H1 (cell line): ENCODE results near the gene LTBP1. TPM values are rescaled to one million over a fixed set of nuclear protein-coding genes. Genes with fewer than 3 reads are reported as not detected.

Source experiments
- CTCF ChIA-PET: fragments of 300-600 bp; sonication (Branson Sonifier 250); formaldehyde crosslinking; loops from one replicate; lab custom pipeline; 2021; ENCODE audit not compliant: partially characterized antibody; lab: Charles Lee
- POLR2A ChIA-PET: fragments of 300-600 bp; sonication (Branson Sonifier 250); formaldehyde crosslinking; loops from one replicate; lab custom pipeline; 2021; ENCODE audit warnings: inconsistent platforms; ENCODE audit not compliant: partially characterized antibody; lab: Charles Lee
- DNase-seq, 2 experiments: peaks; one replicate each; pipeline versions ENCODE4 v3.0.0 to v3.0.0-alpha.2; 2010 to 2022; ENCODE audit warnings: low spot score in 2 of 2, low read depth in 1 of 2, mixed read lengths in 1 of 2
- FAIRE-seq: peaks from 2 replicates; lab custom pipeline; 2011; peaks lifted over from hg19 to GRCh38; lab: Jason Lieb, UNC
- H2AFZ ChIP-seq: 2 replicates; pipeline ENCODE4 v1.8.1; 2012; ENCODE audit warnings: low read length, inconsistent platforms
- H2AK5ac ChIP-seq: 2 replicates; pipeline ENCODE4 v1.6.1; 2013; ENCODE audit warnings: low read depth, low read length
- H2BK120ac ChIP-seq: replicated peaks from 2 replicates; pipeline ENCODE3; 2013; ENCODE audit warnings: low read depth, low read length, inconsistent platforms
- H2BK12ac ChIP-seq: 2 replicates; pipeline ENCODE4 v1.6.1; 2013; ENCODE audit warnings: low read depth, low read length
- H2BK15ac ChIP-seq: 2 replicates; pipeline ENCODE4 v1.6.1; 2013; ENCODE audit warnings: low read length
- H2BK20ac ChIP-seq: 2 replicates; pipeline ENCODE4 v1.6.1; 2013; ENCODE audit warnings: low read length
- H2BK5ac ChIP-seq: 2 replicates; pipeline ENCODE4 v1.6.1; 2013; ENCODE audit warnings: low read depth, low read length
- H3K14ac ChIP-seq: 2 replicates; pipeline ENCODE4 v1.6.1; 2013; ENCODE audit warnings: inconsistent platforms; ENCODE audit not compliant: insufficient read length
- H3K18ac ChIP-seq: 2 replicates; pipeline ENCODE4 v1.6.1; 2013; ENCODE audit warnings: low read length; ENCODE audit errors: extremely low read depth
- H3K23ac ChIP-seq: 2 replicates; pipeline ENCODE4 v1.6.1; 2013; ENCODE audit warnings: inconsistent platforms; ENCODE audit not compliant: insufficient read length
- H3K23me2 ChIP-seq: 2 replicates; pipeline ENCODE4 v1.6.1; 2013; ENCODE audit warnings: low read depth, low read length
- H3K27ac ChIP-seq: 2 replicates; pipeline ENCODE4 v1.6.1; 2011; ENCODE audit warnings: low read depth, low read length, inconsistent platforms
- H3K27me3 ChIP-seq, 4 experiments: replicated peaks in 1 of 4; 1 replicate in 1 of 4; 2 replicates in 3 of 4; pipeline versions ENCODE4 v1.6.1 to v1.8.1; 2011 to 2013; ENCODE audit warnings: low read length in 3 of 4, mild to moderate bottlenecking in 3 of 4, inconsistent platforms in 2 of 4, mixed read lengths in 2 of 4, moderate library complexity in 1 of 4; ENCODE audit not compliant: control insufficient read depth in 3 of 4, insufficient read depth in 3 of 4; ENCODE audit errors: extremely low read depth in 1 of 4
- H3K36me3 ChIP-seq, 4 experiments: 2 replicates each; pipeline versions ENCODE4 v1.6.1 to v1.8.1; 2011 to 2013; ENCODE audit warnings: mild to moderate bottlenecking in 4 of 4, low read length in 3 of 4, moderate library complexity in 2 of 4, control low read depth in 1 of 4, inconsistent platforms in 1 of 4; ENCODE audit not compliant: insufficient read depth in 4 of 4, control insufficient read depth in 2 of 4
- H3K4ac ChIP-seq: replicated peaks from 2 replicates; pipeline ENCODE3; 2013; ENCODE audit warnings: low read length, low read depth, mixed read lengths, inconsistent platforms; ENCODE audit not compliant: insufficient read length
- H3K4me1 ChIP-seq, 4 experiments: replicated peaks in 1 of 4; 1 replicate in 1 of 4; 2 replicates in 3 of 4; pipeline versions ENCODE4 v1.6.1 to v1.8.1; 2011 to 2013; ENCODE audit warnings: low read length in 3 of 4, inconsistent platforms in 2 of 4, mixed read lengths in 1 of 4; ENCODE audit not compliant: insufficient read depth in 4 of 4, control insufficient read depth in 3 of 4
- H3K4me2 ChIP-seq, 2 experiments: 2 replicates each; pipeline versions ENCODE4 v1.6.1 to v1.8.1; 2011 to 2013; ENCODE audit warnings: low read depth in 2 of 2, low read length in 2 of 2, control low read depth in 1 of 2, inconsistent platforms in 1 of 2, mild to moderate bottlenecking in 1 of 2; ENCODE audit not compliant: insufficient read depth in 1 of 2
- H3K4me3 ChIP-seq, 4 experiments: fragments of 200-600, 300-600 bp in 1 of 4; sonication (generic), shearing (Covaris generic), sonication (Bioruptor Twin) in 1 of 4; 2 replicates each; pipeline versions ENCODE4 v1.5.1 to v1.8.1; 2011 to 2016; ENCODE audit warnings: low read length in 4 of 4, low read depth in 3 of 4, control low read depth in 2 of 4, inconsistent platforms in 2 of 4, mild to moderate bottlenecking in 2 of 4, mixed read lengths in 1 of 4, moderate library complexity in 1 of 4; ENCODE audit not compliant: insufficient read depth in 2 of 4; ENCODE audit errors: extremely low read depth in 1 of 4
- H3K56ac ChIP-seq: replicated peaks from 2 replicates; pipeline ENCODE3; 2013; ENCODE audit warnings: low read depth, mild to moderate bottlenecking, mixed read lengths, low read length, inconsistent platforms; ENCODE audit not compliant: insufficient read length
- H3K79me1 ChIP-seq: 2 replicates; pipeline ENCODE4 v1.6.1; 2013; ENCODE audit warnings: low read depth, low read length, control low read depth
- H3K79me2 ChIP-seq, 2 experiments: 2 replicates each; pipeline versions ENCODE4 v1.6.1 to v1.8.1; 2012 to 2013; ENCODE audit warnings: low read length in 2 of 2, mild to moderate bottlenecking in 2 of 2, inconsistent platforms in 1 of 2; ENCODE audit not compliant: insufficient read depth in 2 of 2, control insufficient read depth in 1 of 2
- H3K9ac ChIP-seq, 4 experiments: replicated peaks in 1 of 4; 1 replicate in 1 of 4; 2 replicates in 3 of 4; pipeline versions ENCODE4 v1.6.1 to v1.8.1; 2011 to 2013; ENCODE audit warnings: low read depth in 3 of 4, low read length in 3 of 4, control low read depth in 2 of 4, mild to moderate bottlenecking in 2 of 4, moderate library complexity in 2 of 4, inconsistent platforms in 1 of 4; ENCODE audit errors: extremely low read depth in 1 of 4
- H3K9me3 ChIP-seq, 2 experiments: 2 replicates each; pipeline versions ENCODE4 v1.6.1 to v1.8.1; 2012 to 2013; ENCODE audit warnings: mild to moderate bottlenecking in 2 of 2, moderate library complexity in 2 of 2, control low read depth in 1 of 2, inconsistent platforms in 1 of 2, low read depth in 1 of 2, low read length in 1 of 2, mixed read lengths in 1 of 2; ENCODE audit not compliant: insufficient read depth in 2 of 2
- H4K20me1 ChIP-seq, 2 experiments: replicated peaks in 1 of 2; 2 replicates each; pipeline versions ENCODE3 to v1.8.1; 2011 to 2013; ENCODE audit warnings: inconsistent platforms in 2 of 2, low read length in 2 of 2, mild to moderate bottlenecking in 1 of 2; ENCODE audit not compliant: insufficient read depth in 2 of 2, control insufficient read depth in 1 of 2
- H4K5ac ChIP-seq: 2 replicates; pipeline ENCODE4 v1.6.1; 2013; ENCODE audit warnings: low read length, low read depth, mixed read lengths, inconsistent platforms; ENCODE audit not compliant: insufficient read length
- H4K8ac ChIP-seq: 2 replicates; pipeline ENCODE4 v1.8.0; 2013; ENCODE audit warnings: mild to moderate bottlenecking, moderate library complexity, low read length, inconsistent platforms; ENCODE audit not compliant: insufficient read depth; ENCODE audit errors: extremely low read depth
- H4K91ac ChIP-seq: replicated peaks from 2 replicates; pipeline ENCODE3; 2013; ENCODE audit warnings: low read length, mixed read lengths, inconsistent platforms; ENCODE audit not compliant: insufficient read length
- ASH2L ChIP-seq: fragments of 200-600, 300-600 bp; sonication (generic); IDR thresholded peaks from one replicate; pipeline ENCODE4 v1.7.1; 2017; ENCODE audit warnings: low read length
- BACH1 ChIP-seq: IDR thresholded peaks from 2 replicates; pipeline ENCODE4 v1.6.1; 2012; ENCODE audit warnings: low read length, improper control_type of control experiment
- CHD1 ChIP-seq: IDR thresholded peaks from 2 replicates; pipeline ENCODE4 v1.6.1; 2012; ENCODE audit warnings: low read depth, low read length, improper control_type of control experiment
- CHD2 ChIP-seq: IDR thresholded peaks from 2 replicates; pipeline ENCODE4 v1.6.1; 2012; ENCODE audit warnings: low read length, improper control_type of control experiment
- JUND ChIP-seq: IDR thresholded peaks from 2 replicates; pipeline ENCODE4 v1.6.1; 2011; ENCODE audit warnings: mild to moderate bottlenecking, improper control_type of control experiment, low read length
- PHF8 ChIP-seq: fragments of 200-600 bp; sonication (generic); conservative IDR thresholded peaks from 2 replicates; pipeline ENCODE4 v1.7.1; 2012; ENCODE audit warnings: low read depth, mild to moderate bottlenecking, inconsistent platforms, low read length, moderate library complexity
- POLR2A ChIP-seq, 2 experiments: IDR thresholded peaks; 1 replicate in 1 of 2; 2 replicates in 1 of 2; pipeline ENCODE4 v1.6.1; 2011; ENCODE audit warnings: low read depth in 2 of 2, low read length in 2 of 2, mild to moderate bottlenecking in 2 of 2; ENCODE audit errors: control extremely low read depth in 1 of 2
- SIX5 ChIP-seq: IDR thresholded peaks from 2 replicates; pipeline ENCODE4 v1.6.1; 2011; ENCODE audit warnings: mild to moderate bottlenecking, low read depth, low read length
- SP1 ChIP-seq: IDR thresholded peaks from 2 replicates; pipeline ENCODE4 v1.6.1; 2011; ENCODE audit warnings: low read depth, low read length
- SP4 ChIP-seq: IDR thresholded peaks from 2 replicates; pipeline ENCODE4 v1.6.1; 2012; ENCODE audit warnings: low read length, inconsistent platforms
- TAF1 ChIP-seq: IDR thresholded peaks from 2 replicates; pipeline ENCODE4 v1.6.1; 2011; ENCODE audit warnings: mild to moderate bottlenecking, low read depth, low read length
- USF2 ChIP-seq: IDR thresholded peaks from 2 replicates; pipeline ENCODE4 v1.6.1; 2011; ENCODE audit warnings: low read length, improper control_type of control experiment
- YY1 ChIP-seq: IDR thresholded peaks from 2 replicates; pipeline ENCODE4 v1.6.1; 2011; ENCODE audit warnings: low read depth, mild to moderate bottlenecking, low read length
- WGBS, 2 experiments: shearing (Covaris generic) in 1 of 2; methylation state at CpG; one replicate each; pipeline versions ENCODE4 v1.1.6 to v1.1.7; 2013 to 2015; ENCODE audit warnings: low lambda C conversion rate in 2 of 2, mixed read lengths in 2 of 2, inconsistent platforms in 1 of 2, low coverage in 1 of 2, missing lambda C conversion rate in 1 of 2; ENCODE audit not compliant: insufficient replicate concordance in 2 of 2, insufficient coverage in 1 of 2, insufficient read length in 1 of 2; ENCODE audit errors: extremely low coverage in 1 of 2, missing lambda C conversion rate in 1 of 2; 5-methylcytosine and 5-hydroxymethylcytosine counted together
- polyA plus RNA-seq, 7 experiments: library from polyadenylated mRNA; depleted of rRNA in 3 of 7; stranded (reverse) in 5 of 7; unstranded in 2 of 7; fragments of >200 nt in 5 of 7; fragments of 200-250 nt in 2 of 7; gene quantifications; 1 replicate in 5 of 7; 2 replicates in 1 of 7; 4 replicates in 1 of 7; pipeline versions ENCODE4 v1.2.1 to v1.2.3, GENCODE V29; 2011 to 2013; ENCODE audit warnings: missing spikeins in 2 of 7, mixed read lengths in 2 of 7
- total RNA-seq: library from RNA; stranded (reverse); fragmentation: NEBNext Ultra II Directional; extraction: Animal tissue kit (Norgen Biotek cat#: 25700); gene quantifications from 2 replicates; pipeline ENCODE4 v1.2.1, GENCODE V29; 2021

Gene LTBP1
- total and polyA plus RNA-seq, 2 of the 8 experiments (the other 6 are each of a cell fraction or from before 2014, with no cell fraction given) = 15.4 to 24.7 TPM

GRCh38 chr2:32942793-32943485, 3.8 kb upstream of the LTBP1 start:
- Histone ChIP-seq H3K79me1 (no peaks in the 10 kb centered on the region), H3K27ac (no peak overlapping the region), H3K23ac (no peak overlapping the region), H2AFZ (no peak overlapping the region), H3K9ac (no peak overlapping the region), H2BK120ac (no peak overlapping the region), H4K8ac (no peak overlapping the region), H3K4me2 (no peak overlapping the region), H2BK15ac (no peak overlapping the region), H4K20me1 (no peaks in the 10 kb centered on the region), H3K56ac (no peak overlapping the region), H2BK12ac (no peak overlapping the region), H4K5ac (no peak overlapping the region), H3K4me1 (peaks cover 0 to 14% (median 4%) of the 10 kb centered on the region in 4 experiments; a peak in 4 of 7 replicates), H3K9me3 (no peaks in the 10 kb centered on the region), H2BK5ac (no peak overlapping the region), H2AK5ac (no peak overlapping the region), H3K79me2 (no peaks in the 10 kb centered on the region), H3K36me3 (no peaks in the 10 kb centered on the region), H2BK20ac (no peak overlapping the region), H3K14ac (no peak overlapping the region), H3K27me3 (no peaks in the 10 kb centered on the region), H3K4me3 (no peak overlapping the region), H3K23me2 (peaks cover 10% of the 10 kb centered on the region), H3K4ac (no peak overlapping the region), H3K18ac (no peak overlapping the region), H4K91ac (no peak overlapping the region)
- WGBS, 2 experiments = 98% methylated on average over 4 of the region's 4 CpGs; no CpG with 5 or more reads in 1 of the 2 experiments
- ChIA-PET POLR2A (interaction anchor here (0.7 kb wide), 1 partner anchor 655 kb away, joined by 3 read pairs; no protein-coding TSS in a partner anchor), CTCF (interaction anchor here (0.6 to 2.6 kb wide), 6 partner anchors 9 to 437 kb away, joined by 3 to 13 read pairs (median 3); no protein-coding TSS in a partner anchor)
- DNase-seq (peak in 1 of 2 experiments; percentile 8), FAIRE-seq (no peak)
- TF ChIP-seq POLR2A (IDR thresholded peaks at IDR 0.05; ENCODE audit: control extremely low read depth in 1 of 2, low read depth in 2 of 2, low read length in 2 of 2) (no peak), PHF8 (no peak), SP4 (no peak), SIX5 (no peak), USF2 (no peak), CHD1 (no peak), CHD2 (no peak), ASH2L (no peak), JUND (no peak), BACH1 (no peak), SP1 (no peak), YY1 (no peak), TAF1 (no peak)
